ENCODE measurements around the gene SLC30A5. TPM values are rescaled to one million over a fixed set of nuclear protein-coding genes. Genes with fewer than 3 reads are reported as not detected.
"Not testable (repeated sequence)": the region's sequence is repeated elsewhere in the genome, so short reads cannot be mapped to it uniquely, and the experiment has no call there.

The SLC30A5 gene
- total RNA-seq, 1 donor from 2014 or later = 28.9 TPM

GRCh38 chr5:69092969-69093368 lies 845 bp upstream of the SLC30A5 start:
- DNase-seq (no peak), ATAC-seq (ENCODE audit: poor library complexity) (no peak)
- intact Hi-C loops (cut with DNase I) = no loop called here

- DNase-seq = no peak
- no peak for ATAC-seq (ENCODE audit: poor library complexity)
- intact Hi-C loops (cut with DNase I) = no loop called here
Observed at GRCh38 chr5:69099302-69099701, 5.5 kb downstream of the SLC30A5 start.

- intact Hi-C loops (cut with DNase I) = no loop called here
- ATAC-seq (ENCODE audit: poor library complexity) = no peak
- DNase-seq = no peak
Observed at GRCh38 chr5:69103521-69103920, 9.7 kb downstream of the SLC30A5 start.

- ATAC-seq (ENCODE audit: poor library complexity) = no peak
- intact Hi-C loops (cut with DNase I) = no loop called here
- DNase-seq = no peak
Observed at GRCh38 chr5:69105996-69106906, 12.4 kb downstream of the SLC30A5 start.

- intact Hi-C loops (cut with DNase I); DNase-seq; ATAC-seq (ENCODE audit: poor library complexity): not testable (repeated sequence)
Observed at GRCh38 chr5:69108367-69108766, 14.6 kb downstream of the SLC30A5 start.

GRCh38 chr5:69113851-69114250 lies 20.0 kb downstream of the SLC30A5 start:
- intact Hi-C loops (cut with DNase I) = no loop called here
- ATAC-seq (ENCODE audit: poor library complexity) (no peak), DNase-seq (no peak)

GRCh38 chr5:69115526-69115925 lies 21.7 kb downstream of the SLC30A5 start:
- ATAC-seq (ENCODE audit: poor library complexity) = no peak
- DNase-seq = no peak
- intact Hi-C loops (cut with DNase I) = no loop called here

GRCh38 chr5:69129413-69129812 lies 35.6 kb downstream of the SLC30A5 start:
- intact Hi-C loops (cut with DNase I) = no loop called here
- ATAC-seq (ENCODE audit: poor library complexity) = no peak
- DNase-seq = no peak

GRCh38 chr5:69130241-69130640 lies 36.4 kb downstream of the SLC30A5 start:
- intact Hi-C loops (cut with DNase I) = no loop called here
- DNase-seq (no peak), ATAC-seq (ENCODE audit: poor library complexity) (no peak)

- no peak for ATAC-seq (ENCODE audit: poor library complexity)
- intact Hi-C loops (cut with DNase I) = no loop called here
Observed at GRCh38 chr5:69131304-69131703, 37.5 kb downstream of the SLC30A5 start.

GRCh38 chr5:69134126-69134525 lies 40.3 kb downstream of the SLC30A5 start:
- ATAC-seq (ENCODE audit: poor library complexity) = no peak
- intact Hi-C loops (cut with DNase I) = no loop called here
- DNase-seq = no peak

More at GRCh38 chr5:69131304-69131703, 37.5 kb downstream of the SLC30A5 start:
- DNase-seq = no peak

GRCh38 chr5:69136293-69136692 lies 42.5 kb downstream of the SLC30A5 start:
- intact Hi-C loops (cut with DNase I) = no loop called here
- ATAC-seq (ENCODE audit: poor library complexity) (no peak), DNase-seq (no peak)

- DNase-seq; intact Hi-C loops (cut with DNase I); ATAC-seq (ENCODE audit: poor library complexity): not testable (repeated sequence)
Observed at GRCh38 chr5:69137208-69137607, 43.4 kb downstream of the SLC30A5 start.

- no peak for DNase-seq
- intact Hi-C loops (cut with DNase I) = no loop called here
- ATAC-seq (ENCODE audit: poor library complexity) = no peak
Observed at GRCh38 chr5:69137807-69138206, 44.0 kb downstream of the SLC30A5 start.

- ATAC-seq (ENCODE audit: poor library complexity) = no peak
- DNase-seq = no peak
- intact Hi-C loops (cut with DNase I) = no loop called here
Observed at GRCh38 chr5:69138766-69139165, 45.0 kb downstream of the SLC30A5 start.

GRCh38 chr5:69140239-69140638 lies 46.4 kb downstream of the SLC30A5 start:
- intact Hi-C loops (cut with DNase I); DNase-seq; ATAC-seq (ENCODE audit: poor library complexity): not testable (repeated sequence)

GRCh38 chr5:69140827-69141226 lies 47.0 kb downstream of the SLC30A5 start:
- no peak for ATAC-seq (ENCODE audit: poor library complexity)
- DNase-seq = no peak
- intact Hi-C loops (cut with DNase I) = no loop called here

- DNase-seq; ATAC-seq (ENCODE audit: poor library complexity); intact Hi-C loops (cut with DNase I): not testable (repeated sequence)
Observed at GRCh38 chr5:69148576-69148975, 54.8 kb downstream of the SLC30A5 start.

GRCh38 chr5:69148981-69149675 lies 55.3 kb downstream of the SLC30A5 start:
- no peak for ATAC-seq (ENCODE audit: poor library complexity)
- intact Hi-C loops (cut with DNase I) = no loop called here
- DNase-seq = no peak

- ATAC-seq (ENCODE audit: poor library complexity) (no peak), DNase-seq (no peak)
- intact Hi-C loops (cut with DNase I) = no loop called here
Observed at GRCh38 chr5:69149676-69150010, 55.8 kb downstream of the SLC30A5 start.
